IMR-90 (cell line): ENCODE measurements around the gene RSRC2. TPM values are rescaled to one million over a fixed set of nuclear protein-coding genes. Genes with fewer than 3 reads are reported as not detected.

ENCODE experiments used
- ATAC-seq: fragments of 200-7000 bp; cut with Tn5 transposase; 2 replicates; pipeline ENCODE4 v1.9.1; 2020; ENCODE audit warnings: low read depth, mild to moderate bottlenecking, moderate library complexity
- BruUV-seq: library from RNA; stranded (reverse); fragments of 400-500 nt; replicated peaks from 2 replicates; lab custom pipeline; 2021; lab: Mats Ljungman, UMichigan
- CTCF ChIA-PET: fragments of 300-600 bp; formaldehyde crosslinking; extraction: SDS; loops from one replicate; lab custom pipeline; 2021; ENCODE audit warnings: antibody characterized with exemption; lab: Yijun Ruan, JAX
- POLR2A ChIA-PET: fragments of 300-600 bp; sonication (Branson Sonifier 250); formaldehyde crosslinking; loops from one replicate; lab custom pipeline; 2022; ENCODE audit warnings: antibody characterized with exemption; ENCODE audit not compliant: unreplicated experiment; lab: Charles Lee
- DNase-seq: peaks from one replicate; pipeline ENCODE4 v3.0.0; 2013
- H2AFZ ChIP-seq: replicated peaks from 2 replicates; pipeline ENCODE3; 2013; ENCODE audit warnings: low read length, mild to moderate bottlenecking; ENCODE audit not compliant: poor library complexity
- H2AK5ac ChIP-seq: 2 replicates; pipeline ENCODE4 v1.6.1; 2013; ENCODE audit warnings: low read depth, low read length, inconsistent platforms
- H2AK9ac ChIP-seq: replicated peaks from 2 replicates; pipeline ENCODE3; 2013; ENCODE audit warnings: mild to moderate bottlenecking, low read depth, low read length, moderate library complexity; ENCODE audit not compliant: poor library complexity
- H2BK120ac ChIP-seq: 2 replicates; pipeline ENCODE4 v1.6.1; 2013; ENCODE audit warnings: low read depth, low read length, inconsistent platforms
- H2BK15ac ChIP-seq: 3 replicates; pipeline ENCODE4 v1.6.1; 2013; ENCODE audit warnings: low read depth, low read length, inconsistent platforms
- H2BK20ac ChIP-seq: 2 replicates; pipeline ENCODE4 v1.6.1; 2013; ENCODE audit warnings: low read depth, mild to moderate bottlenecking, inconsistent platforms, low read length, moderate library complexity
- H2BK5ac ChIP-seq: 2 replicates; pipeline ENCODE4 v1.6.1; 2013; ENCODE audit warnings: mild to moderate bottlenecking, low read depth, low read length, inconsistent platforms; ENCODE audit not compliant: poor library complexity, severe bottlenecking
- H3K14ac ChIP-seq: replicated peaks from 2 replicates; pipeline ENCODE4 v1.6.1; 2013; ENCODE audit warnings: low read depth, low read length, inconsistent platforms
- H3K18ac ChIP-seq: 2 replicates; pipeline ENCODE4 v1.6.1; 2013; ENCODE audit warnings: low read depth, low read length, control low read depth
- H3K23ac ChIP-seq: 2 replicates; pipeline ENCODE4 v1.6.1; 2013; ENCODE audit warnings: low read depth, low read length, inconsistent platforms
- H3K27ac ChIP-seq: 2 replicates; pipeline ENCODE4 v1.5.1; 2013; ENCODE audit warnings: mild to moderate bottlenecking, control low read depth, low read length; ENCODE audit not compliant: insufficient read depth
- H3K27me3 ChIP-seq: 2 replicates; pipeline ENCODE4 v1.6.1; 2013; ENCODE audit warnings: low read length; ENCODE audit not compliant: control insufficient read depth, insufficient read depth
- H3K36me3 ChIP-seq: 2 replicates; pipeline ENCODE4 v1.6.1; 2013; ENCODE audit warnings: low read length, mixed read lengths; ENCODE audit not compliant: control insufficient read depth, insufficient read depth
- H3K4ac ChIP-seq: 2 replicates; pipeline ENCODE4 v1.6.1; 2013; ENCODE audit warnings: low read depth, low read length, inconsistent platforms
- H3K4me1 ChIP-seq: 2 replicates; pipeline ENCODE4 v1.6.1; 2013; ENCODE audit warnings: low read length, mixed read lengths; ENCODE audit not compliant: control insufficient read depth, insufficient read depth
- H3K4me2 ChIP-seq: 2 replicates; pipeline ENCODE4 v1.6.1; 2013; ENCODE audit warnings: low read depth, mild to moderate bottlenecking, control low read depth, low read length, moderate library complexity
- H3K4me3 ChIP-seq: 2 replicates; pipeline ENCODE4 v1.5.1; 2013; ENCODE audit warnings: low read depth, mild to moderate bottlenecking, control low read depth, low read length, moderate library complexity; ENCODE audit not compliant: insufficient read depth
- H3K56ac ChIP-seq: 2 replicates; pipeline ENCODE4 v1.6.1; 2013; ENCODE audit warnings: low read length, inconsistent platforms; ENCODE audit not compliant: insufficient read depth; ENCODE audit errors: extremely low read depth
- H3K79me1 ChIP-seq, 2 experiments: 2 replicates each; pipeline ENCODE4 v1.6.1; 2013; ENCODE audit warnings: low read length in 2 of 2, inconsistent platforms in 1 of 2, low read depth in 1 of 2
- H3K9ac ChIP-seq: 2 replicates; pipeline ENCODE4 v1.6.1; 2013; ENCODE audit warnings: low read depth, low read length, control low read depth
- H3K9me1 ChIP-seq: 2 replicates; pipeline ENCODE4 v1.6.1; 2013; ENCODE audit warnings: low read length, inconsistent platforms; ENCODE audit not compliant: insufficient read depth
- H3K9me3 ChIP-seq: 2 replicates; pipeline ENCODE4 v1.6.1; 2013; ENCODE audit warnings: low read length; ENCODE audit not compliant: control insufficient read depth, insufficient read depth
- H4K20me1 ChIP-seq: 2 replicates; pipeline ENCODE4 v1.6.1; 2013; ENCODE audit warnings: low read length, inconsistent platforms; ENCODE audit not compliant: insufficient read depth
- H4K5ac ChIP-seq: 2 replicates; pipeline ENCODE4 v1.6.1; 2013; ENCODE audit warnings: mild to moderate bottlenecking, low read depth, low read length, control low read depth
- H4K8ac ChIP-seq, 2 experiments: 2 replicates each; pipeline ENCODE4 v1.6.1; 2013; ENCODE audit warnings: low read depth in 2 of 2, low read length in 2 of 2, control low read depth in 1 of 2, inconsistent platforms in 1 of 2
- H4K91ac ChIP-seq: 2 replicates; pipeline ENCODE4 v1.6.1; 2013; ENCODE audit warnings: low read depth, low read length, inconsistent platforms; ENCODE audit not compliant: insufficient read depth
- CEBPB ChIP-seq: IDR thresholded peaks from 2 replicates; pipeline ENCODE4 v1.6.1; 2012; ENCODE audit warnings: low read depth, low read length, improper control_type of control experiment
- MAZ ChIP-seq: IDR thresholded peaks from 2 replicates; pipeline ENCODE4 v1.6.1; 2012; ENCODE audit warnings: low read depth, mild to moderate bottlenecking, low read length, improper control_type of control experiment, moderate library complexity, borderline replicate concordance
- MXI1 ChIP-seq: IDR thresholded peaks from 2 replicates; pipeline ENCODE4 v1.6.1; 2012; ENCODE audit warnings: low read depth, mild to moderate bottlenecking, low read length, moderate library complexity, borderline replicate concordance
- POLR2A ChIP-seq: IDR thresholded peaks from 2 replicates; pipeline ENCODE4 v1.6.1; 2012; ENCODE audit warnings: mild to moderate bottlenecking, low read depth, low read length
- RCOR1 ChIP-seq: IDR thresholded peaks from 2 replicates; pipeline ENCODE4 v1.6.1; 2012; ENCODE audit warnings: mild to moderate bottlenecking, low read length, improper control_type of control experiment; ENCODE audit not compliant: insufficient replicate concordance
- SMC3 ChIP-seq: fragments of 150-350 bp; IDR thresholded peaks from 2 replicates; pipeline ENCODE4 v1.6.1; 2016; ENCODE audit warnings: low read depth, mild to moderate bottlenecking, antibody characterized with exemption, low read length, moderate library complexity
- WGBS, 2 experiments: methylation state at CpG; one replicate each; pipeline versions ENCODE4 v1.1.5 to v1.1.7; 2013; ENCODE audit warnings: missing lambda C conversion rate in 2 of 2; ENCODE audit not compliant: insufficient read length in 1 of 2; ENCODE audit errors: extremely low coverage in 2 of 2; 5-methylcytosine and 5-hydroxymethylcytosine counted together
- dilution Hi-C: fragments of 300-500 bp; cut with HindIII; formaldehyde crosslinking; loops from one replicate; pipeline ENCODE4 v1.14.3; 2018; ENCODE audit warnings: low sequenced_read_pairs; ENCODE audit not compliant: unreplicated experiment
- in situ Hi-C: fragments of 300-500 bp; cut with MboI; formaldehyde crosslinking; loops from 3 replicates; pipeline ENCODE4 v1.14.3; 2019; ENCODE audit warnings: low sequenced_read_pairs, inconsistent platforms, mixed read lengths
- intact Hi-C: fragments of 100-400 bp; cut with micrococcal nuclease; formaldehyde crosslinking; loops from 2 replicates; pipeline ENCODE4 v1.10.0; 2022
- polyA plus RNA-seq, 3 experiments: library from polyadenylated mRNA; depleted of rRNA; stranded (reverse); fragments of >200 nt; gene quantifications; 2 replicates each; pipeline ENCODE4 v1.2.3, GENCODE V29; 2012; ENCODE audit warnings: low replicate concordance in 1 of 3
- total RNA-seq: library from RNA; depleted of rRNA; stranded (reverse); fragments of >200 nt; gene quantifications from 2 replicates; pipeline ENCODE4 v1.2.3, GENCODE V29; 2012
- TF ChIP-seq, protein P1 (sequence below): fragments of 150-350 bp; IDR thresholded peaks from 2 replicates; pipeline ENCODE4 v1.6.1; 2017; ENCODE audit warnings: mild to moderate bottlenecking, antibody characterized with exemption, low read length, low read depth

Gene RSRC2
- total and polyA plus RNA-seq, 2 of the 4 experiments (the other 2 are of a cell fraction): 18.6 to 31.5 TPM

DNA sequence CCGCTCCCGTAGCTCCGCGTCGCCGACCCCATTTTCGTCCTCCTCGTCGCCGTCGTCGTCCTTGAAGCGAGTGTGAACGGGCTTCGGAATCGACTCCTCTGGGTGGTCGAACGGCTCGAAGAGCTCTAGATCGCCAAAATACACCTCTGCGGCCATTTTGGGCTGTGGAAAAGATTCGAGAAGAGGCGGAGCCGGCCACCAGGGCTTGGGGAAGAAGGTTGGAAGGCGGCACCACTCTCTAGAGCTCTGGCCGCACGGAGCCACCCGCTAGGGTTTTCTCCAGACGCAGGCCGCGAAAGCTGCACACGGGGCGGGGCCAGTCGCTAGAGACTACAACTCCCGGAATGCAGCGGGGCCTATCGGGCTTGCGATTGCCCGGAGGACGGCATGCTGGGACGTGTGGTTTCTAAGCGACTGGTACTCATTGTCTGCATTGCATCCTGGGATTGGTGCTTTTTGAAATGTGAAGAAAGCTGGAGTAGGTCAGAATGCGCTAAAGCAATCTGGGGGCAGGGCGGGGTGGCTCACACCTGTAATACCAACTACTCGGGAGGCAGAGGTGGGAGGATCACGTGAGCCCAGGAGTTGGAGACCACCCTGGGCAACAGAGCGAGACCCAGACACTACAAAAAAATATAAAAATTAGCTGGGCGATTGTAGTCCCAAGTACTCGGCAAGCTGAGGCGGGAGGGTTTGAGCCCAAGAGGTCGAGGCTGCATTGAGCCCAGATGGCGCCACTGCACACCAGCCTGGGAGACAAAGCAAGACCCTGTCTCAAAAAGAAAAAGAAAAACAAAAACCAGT is 25.8 kb downstream of the RSRC2 start, which contains the start of gene ZCCHC8:
Gene ZCCHC8 (minus strand): TSS at position 248 of the 804 bp plus-strand sequence. CDS start 92 bp downstream, at position 156.
- H3K9ac ChIP-seq: peak within 1 kb of the TSS; percentile 93
- peak within 1 kb of the TSS; percentile 30; the same call in 1 of the 2 replicates for H2BK20ac ChIP-seq
- H3K4me1 ChIP-seq: no peaks in the 10 kb centered on the region
- peak within 1 kb of the TSS; percentile 58; the same call in 2 of the 3 replicates for H2BK15ac ChIP-seq
- peak within 1 kb of the TSS; percentile 96 for H3K4ac ChIP-seq
- peaks cover 16% of the 10 kb centered on the region for H4K20me1 ChIP-seq
- peak within 1 kb of the TSS; percentile 98 for H4K91ac ChIP-seq
- H2AK9ac ChIP-seq: peak within 1 kb of the TSS; percentile 98
- ChIA-PET POLR2A (interaction anchor here (0.6 to 1.5 kb wide), 3 partner anchors 12 to 102 kb away, joined by 3 to 8 read pairs (median 4); no protein-coding TSS in a partner anchor), CTCF (interaction anchor here (1.0 kb wide), 2 partner anchors 18 to 251 kb away, joined by 3 read pairs; partner anchors contain the start of gene DENR)
- peak within 1 kb of the TSS; percentile 63 for H3K4me2 ChIP-seq
- in situ Hi-C loops (no loop called here), dilution Hi-C loops (no loop called here), intact Hi-C loops (no loop called here)
- H3K27me3 ChIP-seq: no peaks in the 10 kb centered on the region
- no TSS peak for BruUV-seq
- ATAC-seq: peak; percentile 97
- H3K79me1 ChIP-seq: peaks cover 9 to 38% of the 10 kb centered on the region in 2 experiments
- H3K27ac ChIP-seq: peak within 1 kb of the TSS; percentile 93
- H3K9me3 ChIP-seq: no peaks in the 10 kb centered on the region
- peak; percentile 98 for DNase-seq
- peak within 1 kb of the TSS; percentile 77 for H3K4me3 ChIP-seq
- peak within 1 kb of the TSS; percentile 83 for H4K5ac ChIP-seq
- H3K18ac ChIP-seq: peak within 1 kb of the TSS; percentile 77
- no peaks in the 10 kb centered on the region for H3K9me1 ChIP-seq
- peak within 1 kb of the TSS; percentile 98 for H3K23ac ChIP-seq
- WGBS, 2 experiments: 0% methylated on average over 29 of the region's 52 CpGs; no CpG with 5 or more reads in 1 of the 2 experiments
- peak within 1 kb of the TSS; percentile 95 for H3K14ac ChIP-seq
- peak; percentile 76; the same call in 1 of the 2 replicates for TF ChIP-seq MAZ
- TF ChIP-seq POLR2A: peak; percentile 94
- TF ChIP-seq RCOR1: peak; percentile 15
- TF ChIP-seq, protein P1, sequence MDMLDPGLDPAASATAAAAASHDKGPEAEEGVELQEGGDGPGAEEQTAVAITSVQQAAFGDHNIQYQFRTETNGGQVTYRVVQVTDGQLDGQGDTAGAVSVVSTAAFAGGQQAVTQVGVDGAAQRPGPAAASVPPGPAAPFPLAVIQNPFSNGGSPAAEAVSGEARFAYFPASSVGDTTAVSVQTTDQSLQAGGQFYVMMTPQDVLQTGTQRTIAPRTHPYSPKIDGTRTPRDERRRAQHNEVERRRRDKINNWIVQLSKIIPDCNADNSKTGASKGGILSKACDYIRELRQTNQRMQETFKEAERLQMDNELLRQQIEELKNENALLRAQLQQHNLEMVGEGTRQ: no peak
- peak; percentile 51; the same call in 1 of the 2 replicates for TF ChIP-seq CEBPB
- TF ChIP-seq MXI1: peak; percentile 76
- no peak for TF ChIP-seq SMC3
- peaks cover 20% of the 10 kb centered on the region for H3K36me3 ChIP-seq
- peak within 1 kb of the TSS; percentile 97 for H3K56ac ChIP-seq
- peak within 1 kb of the TSS; percentile 90 for H2AK5ac ChIP-seq
- H2BK120ac ChIP-seq: peak within 1 kb of the TSS; percentile 85
- H2AFZ ChIP-seq: peak within 1 kb of the TSS; percentile 96
- peak within 1 kb of the TSS; percentile 90 for H2BK5ac ChIP-seq
- peak within 1 kb of the TSS; percentile 83 to 96 for H4K8ac ChIP-seq
